GM10266 (cell line): ENCODE measurements around the gene ZBTB40.

Experiments
- DNase-seq: peaks from one replicate; pipeline ENCODE4 v3.0.0; 2012; ENCODE audit errors: extremely low spot score
- TF ChIP-seq, protein P1 (sequence below): IDR thresholded peaks from 2 replicates; pipeline ENCODE4 v1.5.1; 2012; ENCODE audit warnings: mild to moderate bottlenecking, low read depth; ENCODE audit not compliant: control insufficient read depth, insufficient read depth; ENCODE audit errors: missing control alignments

ZBTB40 gene

DNA sequence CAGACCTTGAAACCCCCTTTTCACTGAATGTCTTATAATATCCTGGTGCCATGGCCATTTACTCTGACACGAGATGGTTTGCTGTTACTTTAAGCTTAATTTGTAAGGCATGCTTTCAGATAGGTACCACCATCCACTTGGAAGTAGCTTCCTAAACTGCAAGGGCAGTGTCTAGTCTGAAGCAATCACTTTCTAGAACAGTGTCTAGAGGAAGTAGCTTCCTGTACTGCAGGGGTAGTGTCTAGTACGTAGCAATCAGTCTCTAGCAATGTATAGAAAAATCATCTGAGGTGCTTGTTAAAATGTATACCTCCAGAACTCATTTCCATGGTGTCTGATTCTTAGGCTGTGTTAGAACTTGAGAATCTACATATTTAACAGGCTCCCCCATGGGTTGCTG, 42.5 kb downstream of the ZBTB40 start:
- TF ChIP-seq, protein P1, sequence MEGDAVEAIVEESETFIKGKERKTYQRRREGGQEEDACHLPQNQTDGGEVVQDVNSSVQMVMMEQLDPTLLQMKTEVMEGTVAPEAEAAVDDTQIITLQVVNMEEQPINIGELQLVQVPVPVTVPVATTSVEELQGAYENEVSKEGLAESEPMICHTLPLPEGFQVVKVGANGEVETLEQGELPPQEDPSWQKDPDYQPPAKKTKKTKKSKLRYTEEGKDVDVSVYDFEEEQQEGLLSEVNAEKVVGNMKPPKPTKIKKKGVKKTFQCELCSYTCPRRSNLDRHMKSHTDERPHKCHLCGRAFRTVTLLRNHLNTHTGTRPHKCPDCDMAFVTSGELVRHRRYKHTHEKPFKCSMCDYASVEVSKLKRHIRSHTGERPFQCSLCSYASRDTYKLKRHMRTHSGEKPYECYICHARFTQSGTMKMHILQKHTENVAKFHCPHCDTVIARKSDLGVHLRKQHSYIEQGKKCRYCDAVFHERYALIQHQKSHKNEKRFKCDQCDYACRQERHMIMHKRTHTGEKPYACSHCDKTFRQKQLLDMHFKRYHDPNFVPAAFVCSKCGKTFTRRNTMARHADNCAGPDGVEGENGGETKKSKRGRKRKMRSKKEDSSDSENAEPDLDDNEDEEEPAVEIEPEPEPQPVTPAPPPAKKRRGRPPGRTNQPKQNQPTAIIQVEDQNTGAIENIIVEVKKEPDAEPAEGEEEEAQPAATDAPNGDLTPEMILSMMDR = no peak
- DNase-seq = no peak

- TF ChIP-seq, protein P1 = no peak
- no peak for DNase-seq
Observed at GRCh38 chr1:22494943-22495579, 43.4 kb downstream of the ZBTB40 start.

DNA sequence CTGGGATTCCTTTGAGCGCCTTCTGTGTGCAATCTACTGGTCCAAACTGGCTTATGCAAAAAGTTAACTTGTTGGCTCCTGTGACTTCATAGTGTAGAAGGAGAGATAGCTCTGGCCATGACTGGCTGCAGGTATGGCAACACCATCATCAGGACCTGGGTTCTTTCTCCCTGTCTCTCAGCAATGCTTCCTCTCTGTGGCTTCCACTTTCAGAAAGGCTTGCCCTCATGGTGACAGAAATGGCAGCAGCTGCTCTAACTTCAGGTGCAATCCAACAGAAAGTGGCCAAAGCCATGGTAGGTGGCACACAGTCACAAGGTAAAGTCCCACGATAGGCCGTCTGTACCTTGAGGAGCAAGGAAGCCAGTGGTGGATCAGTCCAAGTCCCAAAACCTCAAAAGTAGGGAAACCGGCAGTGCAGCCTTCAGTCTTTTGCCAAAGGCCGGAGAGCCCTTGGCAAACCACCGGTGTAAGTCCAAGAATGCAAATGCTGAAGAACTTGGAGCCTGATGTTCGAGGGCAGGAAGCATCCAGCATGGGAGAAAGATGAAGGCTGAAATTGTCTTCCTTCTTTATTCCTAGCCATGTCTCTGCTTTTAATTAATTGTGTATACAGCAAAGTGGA, 45.0 kb downstream of the ZBTB40 start:
- DNase-seq = no peak
- TF ChIP-seq, protein P1 = no peak

DNA sequence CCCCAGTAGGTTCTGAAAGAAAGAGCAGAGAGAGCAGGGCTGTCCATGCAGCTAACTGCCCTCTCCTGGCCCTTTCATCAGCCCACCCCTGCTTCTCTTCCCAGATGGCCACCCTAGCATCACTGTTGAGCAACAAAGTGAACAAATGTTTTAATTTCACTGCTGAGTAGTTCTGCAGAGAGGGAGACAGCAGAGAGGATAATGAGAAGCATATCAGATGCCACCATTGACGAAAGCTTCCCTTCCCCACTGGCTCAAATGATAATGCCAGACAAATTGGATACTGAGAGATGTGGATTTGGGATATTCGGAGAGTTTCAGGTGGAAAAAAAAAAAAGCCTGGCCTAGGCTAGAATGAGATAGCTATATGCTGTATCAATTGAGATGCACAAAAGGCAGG, 46.8 kb downstream of the ZBTB40 start:
- no peak for DNase-seq
- TF ChIP-seq, protein P1 = no peak

GRCh38 chr1:22500058-22500457, 48.4 kb downstream of the ZBTB40 start:
- no peak for DNase-seq

GRCh38 chr1:22500471-22500870, 48.8 kb downstream of the ZBTB40 start:
- DNase-seq = no peak
- TF ChIP-seq, protein P1 = no peak

More at GRCh38 chr1:22500058-22500457, 48.4 kb downstream of the ZBTB40 start:
- TF ChIP-seq, protein P1 = no peak

GRCh38 chr1:22502202-22502601, 50.6 kb downstream of the ZBTB40 start:
- TF ChIP-seq, protein P1 = no peak
- DNase-seq = no peak
